GM19023 (cell line): ENCODE measurements around the gene DMRT1.

ENCODE experiments used
- ATAC-seq: cut with Tn5 transposase; IDR thresholded peaks from one replicate; pipeline ENCODE4 v1.9.1; 2021; ENCODE audit warnings: mild to moderate bottlenecking, moderate library complexity; ENCODE audit not compliant: unreplicated experiment

Gene DMRT1

GRCh38 chr9:917730-918129, 76.2 kb downstream of the DMRT1 start:
- no peak for ATAC-seq

- no peak for ATAC-seq
Observed at GRCh38 chr9:920927-921326, 79.4 kb downstream of the DMRT1 start.

- ATAC-seq = no peak
Observed at GRCh38 chr9:922171-922570, 80.7 kb downstream of the DMRT1 start.

GRCh38 chr9:922731-923130, 81.2 kb downstream of the DMRT1 start:
- ATAC-seq = no peak

GRCh38 chr9:926976-927375, 85.5 kb downstream of the DMRT1 start:
- ATAC-seq = no peak

GRCh38 chr9:928363-929042, 87.0 kb downstream of the DMRT1 start:
- ATAC-seq = no peak

- ATAC-seq = no peak
Observed at GRCh38 chr9:929719-930118, 88.2 kb downstream of the DMRT1 start.

GRCh38 chr9:933356-933755, 91.9 kb downstream of the DMRT1 start:
- no peak for ATAC-seq

GRCh38 chr9:935348-935965, 94.0 kb downstream of the DMRT1 start:
- ATAC-seq = no peak

- no peak for ATAC-seq
Observed at GRCh38 chr9:942805-943580, 101.5 kb downstream of the DMRT1 start.

GRCh38 chr9:947985-948384, 106.5 kb downstream of the DMRT1 start:
- ATAC-seq = no peak

GRCh38 chr9:948497-948896, 107.0 kb downstream of the DMRT1 start:
- no peak for ATAC-seq

GRCh38 chr9:950139-950538, 108.6 kb downstream of the DMRT1 start:
- ATAC-seq = no peak

- no peak for ATAC-seq
Observed at GRCh38 chr9:952546-952945, 111.0 kb downstream of the DMRT1 start.

GRCh38 chr9:959105-959504, 117.6 kb downstream of the DMRT1 start:
- ATAC-seq = no peak

GRCh38 chr9:959914-960313, 118.4 kb downstream of the DMRT1 start:
- no peak for ATAC-seq

- no peak for ATAC-seq
Observed at GRCh38 chr9:962023-962422, 120.5 kb downstream of the DMRT1 start.

GRCh38 chr9:965497-965896, 124.0 kb downstream of the DMRT1 start:
- ATAC-seq = no peak

GRCh38 chr9:966870-967269, 125.4 kb downstream of the DMRT1 start:
- no peak for ATAC-seq

- no peak for ATAC-seq
Observed at GRCh38 chr9:967436-967835, 125.9 kb downstream of the DMRT1 start.

GRCh38 chr9:967903-968641, 126.6 kb downstream of the DMRT1 start:
- no peak for ATAC-seq
